GM19043 (cell line): ENCODE measurements around the gene PMP22.
"Not testable (repeated sequence)": the region's sequence is repeated elsewhere in the genome, so short reads cannot be mapped to it uniquely, and the experiment has no call there.

Source experiments
- ATAC-seq: cut with Tn5 transposase; IDR thresholded peaks from one replicate; pipeline ENCODE4 v1.9.1; 2021; ENCODE audit warnings: low read depth; ENCODE audit not compliant: unreplicated experiment

The PMP22 gene

GRCh38 chr17:15257258-15257788 is 7.8 kb downstream of the PMP22 start:
- no peak for ATAC-seq

- no peak for ATAC-seq
Observed at GRCh38 chr17:15256689-15257088, 8.4 kb downstream of the PMP22 start.

- no peak for ATAC-seq
Observed at GRCh38 chr17:15255713-15256454, 9.2 kb downstream of the PMP22 start.

- ATAC-seq, result no peak
Observed at GRCh38 chr17:15250135-15250860, 14.8 kb downstream of the PMP22 start.

- ATAC-seq, result no peak
Observed at GRCh38 chr17:15249487-15249886, 15.6 kb downstream of the PMP22 start.

- no peak for ATAC-seq
Observed at GRCh38 chr17:15247891-15248529, 17.1 kb downstream of the PMP22 start.

GRCh38 chr17:15245054-15245453 is 20.1 kb downstream of the PMP22 start:
- no peak for ATAC-seq

- no peak for ATAC-seq
Observed at GRCh38 chr17:15240644-15241043, 24.5 kb downstream of the PMP22 start.

- ATAC-seq, result no peak
Observed at GRCh38 chr17:15239491-15239890, 25.6 kb downstream of the PMP22 start.

- no peak for ATAC-seq
Observed at GRCh38 chr17:15238676-15239422, 26.3 kb downstream of the PMP22 start.

GRCh38 chr17:15238057-15238456 is 27.1 kb downstream of the PMP22 start:
- no peak for ATAC-seq

- ATAC-seq, result no peak
Observed at GRCh38 chr17:15237106-15237425, 28.1 kb downstream of the PMP22 start.

GRCh38 chr17:15236281-15237105 is 28.6 kb downstream of the PMP22 start:
- ATAC-seq, result no peak

- ATAC-seq, result no peak
Observed at GRCh38 chr17:15233971-15234370, 31.2 kb downstream of the PMP22 start.

GRCh38 chr17:15233022-15233805 is 31.9 kb downstream of the PMP22 start:
- no peak for ATAC-seq

- ATAC-seq, result no peak
Observed at GRCh38 chr17:15232517-15232915, 32.6 kb downstream of the PMP22 start.

- ATAC-seq, result no peak
Observed at GRCh38 chr17:15231851-15232516, 33.1 kb downstream of the PMP22 start.

GRCh38 chr17:15230866-15231265 is 34.3 kb downstream of the PMP22 start:
- no peak for ATAC-seq

GRCh38 chr17:15221827-15222226 is 43.3 kb downstream of the PMP22 start:
- not testable (repeated sequence) for ATAC-seq
